ENCODE results near the gene HES4. TPM values are rescaled to one million over a fixed set of nuclear protein-coding genes. Genes with fewer than 3 reads are reported as not detected.
A peak's percentile ranks its signal among the peaks of the same experiment; 100 is the strongest.

The HES4 gene
- total and polyA plus RNA-seq, 2 of the 13 experiments (the other 11 are each of a cell fraction or from before 2014, with no cell fraction given), result 8.8 to 10.6 TPM

DNA sequence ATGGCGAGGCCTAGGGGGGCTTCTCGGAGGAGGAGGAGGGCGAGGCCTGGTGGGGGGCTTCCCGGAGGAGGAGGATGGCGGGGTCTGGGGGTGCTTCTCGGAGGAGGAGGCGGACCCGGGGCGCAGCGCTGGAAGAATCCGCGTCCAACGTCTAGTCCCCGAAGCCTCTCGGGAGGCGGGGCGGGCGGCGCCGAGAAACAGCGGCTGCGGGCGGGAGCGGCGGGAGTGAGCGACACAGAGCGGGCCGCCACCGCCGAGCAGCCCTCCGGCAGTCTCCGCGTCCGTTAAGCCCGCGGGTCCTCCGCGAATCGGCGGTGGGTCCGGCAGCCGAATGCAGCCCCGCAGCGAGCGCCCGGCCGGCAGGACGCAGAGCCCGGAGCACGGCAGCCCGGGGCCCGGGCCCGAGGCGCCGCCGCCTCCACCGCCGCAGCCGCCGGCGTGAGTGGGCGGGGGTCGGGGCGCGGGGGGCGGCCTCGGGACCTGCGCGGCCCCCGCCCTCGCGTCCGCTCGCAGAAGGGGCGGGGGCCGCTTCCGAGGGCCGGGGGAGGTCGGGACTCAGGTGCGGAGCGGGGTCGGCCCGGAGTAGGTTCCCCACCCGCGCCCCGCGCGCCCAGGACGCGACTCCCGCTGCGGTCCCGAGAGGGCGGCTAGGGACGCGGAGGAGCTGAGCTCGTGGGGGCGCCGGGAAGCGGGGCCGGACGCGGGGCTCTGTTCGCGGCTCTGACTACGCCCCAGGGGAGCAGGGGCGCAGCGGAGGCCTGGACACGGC, 39.4 kb downstream of the HES4 start, which contains the start of gene KLHL17 (continued):
- TF ChIP-seq, protein P1, sequence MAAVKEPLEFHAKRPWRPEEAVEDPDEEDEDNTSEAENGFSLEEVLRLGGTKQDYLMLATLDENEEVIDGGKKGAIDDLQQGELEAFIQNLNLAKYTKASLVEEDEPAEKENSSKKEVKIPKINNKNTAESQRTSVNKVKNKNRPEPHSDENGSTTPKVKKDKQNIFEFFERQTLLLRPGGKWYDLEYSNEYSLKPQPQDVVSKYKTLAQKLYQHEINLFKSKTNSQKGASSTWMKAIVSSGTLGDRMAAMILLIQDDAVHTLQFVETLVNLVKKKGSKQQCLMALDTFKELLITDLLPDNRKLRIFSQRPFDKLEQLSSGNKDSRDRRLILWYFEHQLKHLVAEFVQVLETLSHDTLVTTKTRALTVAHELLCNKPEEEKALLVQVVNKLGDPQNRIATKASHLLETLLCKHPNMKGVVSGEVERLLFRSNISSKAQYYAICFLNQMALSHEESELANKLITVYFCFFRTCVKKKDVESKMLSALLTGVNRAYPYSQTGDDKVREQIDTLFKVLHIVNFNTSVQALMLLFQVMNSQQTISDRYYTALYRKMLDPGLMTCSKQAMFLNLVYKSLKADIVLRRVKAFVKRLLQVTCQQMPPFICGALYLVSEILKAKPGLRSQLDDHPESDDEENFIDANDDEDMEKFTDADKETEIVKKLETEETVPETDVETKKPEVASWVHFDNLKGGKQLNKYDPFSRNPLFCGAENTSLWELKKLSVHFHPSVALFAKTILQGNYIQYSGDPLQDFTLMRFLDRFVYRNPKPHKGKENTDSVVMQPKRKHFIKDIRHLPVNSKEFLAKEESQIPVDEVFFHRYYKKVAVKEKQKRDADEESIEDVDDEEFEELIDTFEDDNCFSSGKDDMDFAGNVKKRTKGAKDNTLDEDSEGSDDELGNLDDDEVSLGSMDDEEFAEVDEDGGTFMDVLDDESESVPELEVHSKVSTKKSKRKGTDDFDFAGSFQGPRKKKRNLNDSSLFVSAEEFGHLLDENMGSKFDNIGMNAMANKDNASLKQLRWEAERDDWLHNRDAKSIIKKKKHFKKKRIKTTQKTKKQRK (IDR thresholded peaks at IDR 0.05; ENCODE audit: low read length), result no peak
- TF ChIP-seq ZNF616 (CRISPR knock-in tag; IDR thresholded peaks at IDR 0.05; ENCODE audit: low read depth) (no peak; the same call in 1 of the 2 replicates), SKI (IDR thresholded peaks at IDR 0.05; ENCODE audit: partially characterized antibody) (peak; percentile 28), ZNF678 (CRISPR knock-in tag; IDR thresholded peaks at IDR 0.05) (0 out of 2 replicates have a peak, but pooled peaks have one; percentile 44), ZNF235 (CRISPR knock-in tag; IDR thresholded peaks at IDR 0.05; ENCODE audit: borderline replicate concordance) (no peak), ZNF670 (CRISPR knock-in tag; IDR thresholded peaks at IDR 0.05; ENCODE audit: borderline replicate concordance) (no peak), NCOA2 (CRISPR knock-in tag; IDR thresholded peaks at IDR 0.05) (no peak), ZNF577 (CRISPR knock-in tag; IDR thresholded peaks at IDR 0.05; ENCODE audit: borderline replicate concordance, low read depth) (no peak), ZFP36 (IDR thresholded peaks at IDR 0.05; ENCODE audit: borderline replicate concordance, low read depth, low read length, partially characterized antibody) (peak; percentile 99), FOXC1 (CRISPR knock-in tag; IDR thresholded peaks at IDR 0.05; ENCODE audit: borderline replicate concordance) (no peak), ZNF296 (CRISPR knock-in tag; conservative IDR thresholded peaks at IDR 0.05) (no peak), ZNF557 (CRISPR knock-in tag; IDR thresholded peaks at IDR 0.05) (no peak), LCORL (IDR thresholded peaks at IDR 0.05) (no peak), LCORL (CRISPR knock-in tag; IDR thresholded peaks at IDR 0.05) (no peak), MBD4 (IDR thresholded peaks at IDR 0.05; ENCODE audit: borderline replicate concordance, low read length) (no peak), JUN (CRISPR knock-in tag; IDR thresholded peaks at IDR 0.05) (0 out of 2 replicates have a peak, but pooled peaks have one; percentile 17), ZEB1 (IDR thresholded peaks at IDR 0.05; ENCODE audit: insufficient replicate concordance, low read depth) (no peak), ZNF501 (CRISPR knock-in tag; IDR thresholded peaks at IDR 0.05) (no peak), GTF3A (CRISPR knock-in tag; conservative IDR thresholded peaks at IDR 0.05) (no peak)
- TF ChIP-seq, protein P2, sequence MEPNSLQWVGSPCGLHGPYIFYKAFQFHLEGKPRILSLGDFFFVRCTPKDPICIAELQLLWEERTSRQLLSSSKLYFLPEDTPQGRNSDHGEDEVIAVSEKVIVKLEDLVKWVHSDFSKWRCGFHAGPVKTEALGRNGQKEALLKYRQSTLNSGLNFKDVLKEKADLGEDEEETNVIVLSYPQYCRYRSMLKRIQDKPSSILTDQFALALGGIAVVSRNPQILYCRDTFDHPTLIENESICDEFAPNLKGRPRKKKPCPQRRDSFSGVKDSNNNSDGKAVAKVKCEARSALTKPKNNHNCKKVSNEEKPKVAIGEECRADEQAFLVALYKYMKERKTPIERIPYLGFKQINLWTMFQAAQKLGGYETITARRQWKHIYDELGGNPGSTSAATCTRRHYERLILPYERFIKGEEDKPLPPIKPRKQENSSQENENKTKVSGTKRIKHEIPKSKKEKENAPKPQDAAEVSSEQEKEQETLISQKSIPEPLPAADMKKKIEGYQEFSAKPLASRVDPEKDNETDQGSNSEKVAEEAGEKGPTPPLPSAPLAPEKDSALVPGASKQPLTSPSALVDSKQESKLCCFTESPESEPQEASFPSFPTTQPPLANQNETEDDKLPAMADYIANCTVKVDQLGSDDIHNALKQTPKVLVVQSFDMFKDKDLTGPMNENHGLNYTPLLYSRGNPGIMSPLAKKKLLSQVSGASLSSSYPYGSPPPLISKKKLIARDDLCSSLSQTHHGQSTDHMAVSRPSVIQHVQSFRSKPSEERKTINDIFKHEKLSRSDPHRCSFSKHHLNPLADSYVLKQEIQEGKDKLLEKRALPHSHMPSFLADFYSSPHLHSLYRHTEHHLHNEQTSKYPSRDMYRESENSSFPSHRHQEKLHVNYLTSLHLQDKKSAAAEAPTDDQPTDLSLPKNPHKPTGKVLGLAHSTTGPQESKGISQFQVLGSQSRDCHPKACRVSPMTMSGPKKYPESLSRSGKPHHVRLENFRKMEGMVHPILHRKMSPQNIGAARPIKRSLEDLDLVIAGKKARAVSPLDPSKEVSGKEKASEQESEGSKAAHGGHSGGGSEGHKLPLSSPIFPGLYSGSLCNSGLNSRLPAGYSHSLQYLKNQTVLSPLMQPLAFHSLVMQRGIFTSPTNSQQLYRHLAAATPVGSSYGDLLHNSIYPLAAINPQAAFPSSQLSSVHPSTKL (CRISPR knock-in tag; IDR thresholded peaks at IDR 0.05), result no peak
- TF ChIP-seq, protein P3, sequence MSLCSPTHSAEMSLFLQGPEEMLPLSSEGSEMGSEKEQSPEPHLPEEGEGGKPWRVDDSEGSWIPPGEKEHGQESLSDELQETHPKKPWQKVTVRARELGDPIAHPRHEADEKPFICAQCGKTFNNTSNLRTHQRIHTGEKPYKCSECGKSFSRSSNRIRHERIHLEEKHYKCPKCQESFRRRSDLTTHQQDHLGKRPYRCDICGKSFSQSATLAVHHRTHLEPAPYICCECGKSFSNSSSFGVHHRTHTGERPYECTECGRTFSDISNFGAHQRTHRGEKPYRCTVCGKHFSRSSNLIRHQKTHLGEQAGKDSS (CRISPR knock-in tag; IDR thresholded peaks at IDR 0.05; ENCODE audit: borderline replicate concordance, low read depth), result no peak; the same call in 1 of the 2 replicates

All from HepG2 (cell line).